Measurements from ENCODE around the gene C6orf136. TPM values are rescaled to one million over a fixed set of nuclear protein-coding genes. Genes with fewer than 3 reads are reported as not detected.

C6orf136 gene
- total and polyA plus RNA-seq, 9 of the 15 experiments (the other 6 are each of a cell fraction or from before 2014, with no cell fraction given) = 14.1 to 63.1 (median 18.4) TPM

- TF ChIP-seq ZBTB40 (IDR thresholded peaks at IDR 0.05) (no peak), ZBTB40 (CRISPR knock-in tag; IDR thresholded peaks at IDR 0.05) (no peak), TCF7 (IDR thresholded peaks at IDR 0.05; ENCODE audit: borderline replicate concordance) (peak; percentile 52; the same call in 1 of the 2 replicates), PTRF (tag; IDR thresholded peaks at IDR 0.05) (no peak), ATF7 (IDR thresholded peaks at IDR 0.05) (no peak), FOXM1 (IDR thresholded peaks at IDR 0.05; ENCODE audit: low read depth) (no peak), FOXM1 (CRISPR knock-in tag; IDR thresholded peaks at IDR 0.05; ENCODE audit: low read depth) (no peak), CTCF (IDR thresholded peaks at IDR 0.05 in 2 of 3, conservative IDR thresholded peaks at IDR 0.05 in 1 of 3; ENCODE audit: insufficient read depth in 2 of 3, low read depth in 1 of 3, low read length in 3 of 3) (peak in 2 of 3 experiments; percentile 38 to 66; a peak in 4 of 6 replicates), ETS1 (conservative IDR thresholded peaks at IDR 0.05; ENCODE audit: control insufficient read depth, low read depth, low read length) (no peak), TCF3 (CRISPR knock-in tag; IDR thresholded peaks at IDR 0.05) (no peak), HMGN3 (IDR thresholded peaks at IDR 0.05; ENCODE audit: borderline replicate concordance, extremely low read depth, insufficient read length, low read depth, low read length) (no peak), SNRNP70 (optimal IDR thresholded peaks at IDR 0.05; ENCODE audit: low read depth, low read length) (no peak), ADNP (tag; IDR thresholded peaks at IDR 0.05) (no peak)
Observed at GRCh38 chr6:30670760-30671527, 24.0 kb downstream of the C6orf136 start (continued).

Measured in K562 (cell line).